NCI-H510A (cell line): ENCODE measurements around the gene DPYSL4.

ENCODE experiments used
- DNase-seq: peaks from one replicate; lab custom pipeline; 2025; lab: John Stamatoyannopoulos, UW

Gene DPYSL4

GRCh38 chr10:132186488-132187429 lies at the start of gene DPYSL4:
Gene DPYSL4, plus strand, starts transcription at chr10:132186948. Its CDS starts 116 bp downstream, at chr10:132187064.
- DNase-seq, result no peak

- no peak for DNase-seq
Observed at GRCh38 chr10:132137111-132138072, 49.4 kb upstream of the DPYSL4 start.

GRCh38 chr10:132138133-132138532 lies 48.6 kb upstream of the DPYSL4 start:
- no peak for DNase-seq

DNA sequence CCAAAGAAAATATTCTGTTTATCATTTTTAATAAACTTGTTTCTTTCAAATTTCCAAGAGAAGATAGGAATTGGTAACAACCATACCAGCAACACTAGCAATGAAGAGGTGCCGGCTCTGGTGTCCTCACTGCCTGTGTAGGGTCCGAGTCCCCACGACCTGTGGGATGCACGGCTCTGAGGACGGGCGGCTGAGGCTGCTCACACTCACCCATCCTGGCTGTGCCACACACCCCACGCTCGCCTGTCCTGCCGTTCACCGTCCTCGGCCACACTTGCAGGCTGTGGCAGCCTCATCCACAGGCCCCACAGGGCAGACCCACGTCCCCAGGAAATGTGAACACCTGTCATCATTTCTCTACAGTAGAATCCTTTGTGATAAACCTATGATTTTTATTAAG lies 48.2 kb upstream of the DPYSL4 start:
- DNase-seq, result no peak

- DNase-seq, result no peak
Observed at GRCh38 chr10:132139526-132139925, 47.2 kb upstream of the DPYSL4 start.

- DNase-seq, result no peak
Observed at GRCh38 chr10:132140167-132140925, 46.4 kb upstream of the DPYSL4 start.

- DNase-seq, result no peak
Observed at GRCh38 chr10:132141076-132141475, 45.7 kb upstream of the DPYSL4 start.

- no peak for DNase-seq
Observed at GRCh38 chr10:132141526-132142395, 45.0 kb upstream of the DPYSL4 start.

- DNase-seq, result no peak
Observed at GRCh38 chr10:132142396-132143161, 44.2 kb upstream of the DPYSL4 start.

DNA sequence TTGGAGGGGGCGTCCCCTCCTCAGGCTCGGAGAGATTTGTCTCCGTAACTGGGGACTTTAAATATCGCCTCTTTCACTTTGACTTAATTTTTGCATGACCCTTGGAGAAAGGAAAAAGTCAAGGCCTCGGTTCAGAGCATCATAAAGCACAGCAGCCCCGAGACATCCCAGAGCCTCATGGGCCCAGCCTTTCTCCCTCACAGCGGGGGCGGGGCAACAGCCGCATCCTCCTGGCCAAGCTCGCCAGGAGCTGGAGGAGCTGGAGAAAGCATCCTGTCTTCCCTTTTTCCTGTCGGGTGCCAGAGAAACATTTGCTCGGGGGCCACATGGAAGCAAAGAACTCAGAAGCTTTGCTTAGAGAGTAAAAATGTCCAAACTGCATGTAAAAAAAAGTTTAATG lies 43.6 kb upstream of the DPYSL4 start:
- no peak for DNase-seq

DNA sequence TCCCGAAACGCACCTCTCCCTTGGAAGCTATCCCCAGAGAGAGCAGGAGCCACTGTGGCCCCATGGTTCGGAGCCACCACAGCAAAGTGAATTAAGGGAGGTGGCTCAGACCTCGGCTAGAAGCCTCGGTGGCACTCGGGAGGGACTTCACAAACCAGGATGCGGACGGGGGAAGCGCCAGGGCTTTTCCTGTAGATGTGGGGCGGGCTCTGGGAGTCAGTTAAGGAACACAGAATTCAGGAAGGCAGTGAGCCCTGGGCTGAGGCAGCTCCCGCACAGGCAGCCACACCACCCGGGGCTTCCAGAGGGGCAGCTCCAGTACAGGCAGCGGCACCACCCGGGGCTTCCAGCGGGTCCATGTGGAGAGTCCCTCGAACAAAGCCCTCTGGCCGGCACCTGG lies 42.7 kb upstream of the DPYSL4 start:
- DNase-seq, result no peak

GRCh38 chr10:132145002-132145401 lies 41.7 kb upstream of the DPYSL4 start:
- DNase-seq, result no peak

- DNase-seq, result no peak
Observed at GRCh38 chr10:132145521-132146185, 41.1 kb upstream of the DPYSL4 start.

GRCh38 chr10:132146271-132146671 lies 40.5 kb upstream of the DPYSL4 start:
- no peak for DNase-seq

GRCh38 chr10:132146941-132147915 lies 39.5 kb upstream of the DPYSL4 start:
- no peak for DNase-seq

- DNase-seq, result no peak
Observed at GRCh38 chr10:132148261-132149251, 38.2 kb upstream of the DPYSL4 start.

GRCh38 chr10:132149271-132149670 lies 37.5 kb upstream of the DPYSL4 start:
- no peak for DNase-seq
